K562 (cell line): ENCODE data around the gene FAM168B. TPM values are rescaled to one million over a fixed set of nuclear protein-coding genes. Genes with fewer than 3 reads are reported as not detected.

ENCODE experiments used
- ATAC-seq: fragments of 200-7000 bp; cut with Tn5 transposase; 3 replicates; pipeline ENCODE4 v1.9.1; 2020; ENCODE audit warnings: moderate library complexity
- BruUV-seq: library from RNA; stranded (reverse); fragments of 400-500 nt; replicated peaks from 2 replicates; lab custom pipeline; 2021; lab: Mats Ljungman, UMichigan
- CTCF ChIA-PET: fragments of 300-600 bp; formaldehyde crosslinking; extraction: SDS; loops from one replicate; lab custom pipeline; 2021; ENCODE audit warnings: low intra/inter-chr PET ratio; lab: Yijun Ruan, JAX
- POLR2A ChIA-PET: fragments of 300-600, 350-650 bp; sonication (Branson Sonifier 250); formaldehyde crosslinking; extraction: SDS; loops from one replicate; lab custom pipeline; 2021; ENCODE audit warnings: antibody characterized with exemption, inconsistent platforms; lab: Yijun Ruan, JAX
- DNase-seq, 4 experiments: peaks; one replicate each; pipeline versions ENCODE4 v3.0.0 to v3.0.0-alpha.2; 2011 to 2018; ENCODE audit warnings: low spot score in 3 of 4, mixed read lengths in 3 of 4; ENCODE audit errors: extremely low read depth in 1 of 4
- FAIRE-seq: peaks from 2 replicates; lab custom pipeline; 2011; peaks lifted over from hg19 to GRCh38; lab: Jason Lieb, UNC
- H2AFZ ChIP-seq: 2 replicates; pipeline ENCODE4 v1.6.0; 2011; ENCODE audit warnings: low read depth, low read length, control low read depth, inconsistent platforms
- H3K27ac ChIP-seq: fragments of 200-600 bp; 3 replicates; pipeline ENCODE4 v1.8.0; 2011; ENCODE audit warnings: low read depth, mild to moderate bottlenecking, control low read depth, inconsistent platforms, low read length, moderate library complexity, mixed read lengths; ENCODE audit errors: extremely low read depth
- H3K27me3 ChIP-seq, 2 experiments: fragments of 300-600 bp in 1 of 2; 2 replicates in 1 of 2; 3 replicates in 1 of 2; pipeline versions ENCODE4 v1.6.0 to v1.8.0; 2011; ENCODE audit warnings: inconsistent platforms in 2 of 2, low read length in 2 of 2, mild to moderate bottlenecking in 1 of 2, mixed read lengths in 1 of 2, moderate library complexity in 1 of 2; ENCODE audit not compliant: control insufficient read depth in 2 of 2, insufficient read depth in 2 of 2
- H3K36me3 ChIP-seq: fragments of 300-600 bp; 3 replicates; pipeline ENCODE4 v1.8.0; 2011; ENCODE audit warnings: mild to moderate bottlenecking, low read length, inconsistent platforms; ENCODE audit not compliant: control insufficient read depth, insufficient read depth
- H3K4me1 ChIP-seq, 2 experiments: fragments of 200-600 bp in 1 of 2; replicated peaks in 1 of 2; 2 replicates in 1 of 2; 3 replicates in 1 of 2; pipeline versions ENCODE4 v1.5.1 to v1.8.0; 2011; ENCODE audit warnings: inconsistent platforms in 2 of 2, low read length in 2 of 2, mild to moderate bottlenecking in 1 of 2, mixed read lengths in 1 of 2, moderate library complexity in 1 of 2; ENCODE audit not compliant: control insufficient read depth in 2 of 2, insufficient read depth in 2 of 2
- H3K4me2 ChIP-seq: 2 replicates; pipeline ENCODE4 v1.6.1; 2011; ENCODE audit warnings: low read length, control low read depth, inconsistent platforms, mixed read lengths; ENCODE audit not compliant: insufficient read depth
- H3K4me3 ChIP-seq: fragments of 200-600 bp; sonication (generic), shearing (Covaris generic); 2 replicates; pipeline ENCODE4 v1.5.1; 2016; ENCODE audit warnings: control low read depth, inconsistent platforms
- H3K79me2 ChIP-seq: fragments of 200-600 bp; 3 replicates; pipeline ENCODE4 v1.8.0; 2011; ENCODE audit warnings: low read length, inconsistent platforms; ENCODE audit not compliant: control insufficient read depth, insufficient read depth
- H3K9ac ChIP-seq, 2 experiments: 2 replicates each; pipeline versions ENCODE4 v1.6.0 to v1.6.1; 2011; ENCODE audit warnings: low read depth in 2 of 2, low read length in 2 of 2, control low read depth in 1 of 2, inconsistent platforms in 1 of 2, mild to moderate bottlenecking in 1 of 2, mixed read lengths in 1 of 2; ENCODE audit not compliant: insufficient read depth in 1 of 2
- H3K9me1 ChIP-seq: one replicate; pipeline ENCODE4 v1.6.0; 2011; ENCODE audit warnings: inconsistent platforms, mild to moderate bottlenecking, low read length, moderate library complexity; ENCODE audit not compliant: control insufficient read depth, insufficient read depth
- H3K9me3 ChIP-seq: replicated peaks from 2 replicates; pipeline ENCODE4 v1.5.1; 2011; ENCODE audit warnings: low read depth, low read length, inconsistent platforms; ENCODE audit not compliant: control insufficient read depth, insufficient read depth
- H4K20me1 ChIP-seq: replicated peaks from 2 replicates; pipeline ENCODE4 v1.6.1; 2011; ENCODE audit warnings: low read length, inconsistent platforms, mixed read lengths; ENCODE audit not compliant: control insufficient read depth, insufficient read depth
- ARID2 ChIP-seq: fragments of 450-650 bp; IDR thresholded peaks from 2 replicates; pipeline ENCODE4 v1.6.1; 2017; ENCODE audit warnings: antibody characterized with exemption, mild to moderate bottlenecking
- CC2D1A ChIP-seq: fragments of 450-650 bp; IDR thresholded peaks from 2 replicates; pipeline ENCODE4 v1.6.1; 2017; ENCODE audit warnings: mild to moderate bottlenecking
- CCNT2 ChIP-seq: IDR thresholded peaks from 2 replicates; pipeline ENCODE4 v1.6.1; 2011; ENCODE audit warnings: borderline replicate concordance, low read depth, mild to moderate bottlenecking, moderate library complexity, mixed read lengths, low read length; ENCODE audit not compliant: insufficient read length; ENCODE audit errors: extremely low read depth
- EGR1 ChIP-seq: fragments of 450-650 bp; conservative IDR thresholded peaks from 2 replicates; pipeline ENCODE4 v1.6.1; 2017; ENCODE audit warnings: mild to moderate bottlenecking
- HNRNPK ChIP-seq: fragments of 200-400 bp; formaldehyde crosslinking; IDR thresholded peaks from one replicate; pipeline ENCODE4 v1.6.1; 2018; ENCODE audit warnings: mild to moderate bottlenecking, low read depth, low read length; ENCODE audit not compliant: poor library complexity, severe bottlenecking
- HSF4 ChIP-seq: fragments of 250-450 bp; sonication (Bioruptor Pico); IDR thresholded peaks from 2 replicates; pipeline ENCODE4 v2.1.2; 2022; ENCODE audit warnings: mild to moderate bottlenecking, moderate library complexity, borderline replicate concordance
- KAT7 ChIP-seq: sonication (generic); formaldehyde crosslinking; IDR thresholded peaks from 2 replicates; pipeline ENCODE4 v1.8.0; 2022; ENCODE audit warnings: missing genetic modification reagents, mild to moderate bottlenecking, borderline replicate concordance
- MLLT1 ChIP-seq, 2 experiments: fragments of 450-650 bp; IDR thresholded peaks; 2 replicates each; pipeline ENCODE4 v1.6.1; 2016
- SUPT5H ChIP-seq: fragments of 450-650 bp; IDR thresholded peaks from 2 replicates; pipeline ENCODE4 v1.6.1; 2016
- XRCC4 ChIP-seq: IDR thresholded peaks from one replicate; pipeline ENCODE4 v1.6.1; 2011; ENCODE audit not compliant: insufficient read depth, insufficient read length; ENCODE audit errors: extremely low read depth
- ZC3H8 ChIP-seq: fragments of 450-650 bp; IDR thresholded peaks from 2 replicates; pipeline ENCODE4 v1.6.1; 2017
- ZNF41 ChIP-seq: fragments of 250-450 bp; sonication (Bioruptor Pico); conservative IDR thresholded peaks from 2 replicates; pipeline ENCODE4 v1.4.0; 2020; ENCODE audit warnings: mild to moderate bottlenecking
- WGBS: fragments of 100-300 bp; shearing (Covaris generic); methylation state at CpG from one replicate; pipeline ENCODE4 v1.1.6; 2016; ENCODE audit warnings: low coverage, mixed read lengths; ENCODE audit not compliant: insufficient coverage; ENCODE audit errors: missing lambda C conversion rate; 5-methylcytosine and 5-hydroxymethylcytosine counted together
- in situ Hi-C: fragments of 300-500 bp; cut with MboI; formaldehyde crosslinking; loops from 4 replicates; pipeline ENCODE4 v1.15.0; 2018; ENCODE audit warnings: inconsistent platforms, mixed read lengths
- intact Hi-C: fragments of 100-400 bp; cut with micrococcal nuclease; formaldehyde crosslinking; loops from 2 replicates; pipeline ENCODE4 v1.14.2; 2022
- polyA plus RNA-seq, 8 experiments: library from polyadenylated mRNA; depleted of rRNA in 4 of 8; stranded (reverse) in 5 of 8; unstranded in 3 of 8; fragments of >200 nt; fragmentation: Nextera tagmentation in 2 of 8; fragmentation: Illumina TruSeq in 1 of 8; extraction: Ambion mirVana in 2 of 8; extraction: Trizol in 1 of 8; gene quantifications; 2 replicates each; pipeline versions ENCODE4 v1.2.1 to v1.2.3, GENCODE V29; 2011 to 2014; ENCODE audit warnings: inconsistent platforms in 1 of 8, missing spikeins in 1 of 8
- total RNA-seq, 7 experiments: library from RNA; depleted of rRNA in 6 of 7; stranded (reverse); fragments of >200 nt in 6 of 7; fragmentation: Illumina TruSeq in 2 of 7; extraction: Trizol in 2 of 7; gene quantifications; 2 replicates each; pipeline versions ENCODE4 v1.2.1 to v1.2.3, GENCODE V29; 2011 to 2021; ENCODE audit warnings: low replicate concordance in 1 of 7
- TF ChIP-seq, protein P1 (sequence below), 2 experiments: IDR thresholded peaks; 2 replicates each; pipeline ENCODE4 v1.6.1; 2012; ENCODE audit warnings: improper control_type of control experiment in 2 of 2, low read depth in 2 of 2, low read length in 2 of 2, borderline replicate concordance in 1 of 2
- TF ChIP-seq, protein P2 (sequence below): fragments of 450-650 bp; IDR thresholded peaks from 2 replicates; pipeline ENCODE4 v1.6.1; 2017; ENCODE audit warnings: mild to moderate bottlenecking, moderate library complexity

The FAM168B gene
- total and polyA plus RNA-seq, 9 of the 15 experiments (the other 6 are each of a cell fraction or from before 2014, with no cell fraction given): 3.3 to 76.0 (median 46.1) TPM

DNA sequence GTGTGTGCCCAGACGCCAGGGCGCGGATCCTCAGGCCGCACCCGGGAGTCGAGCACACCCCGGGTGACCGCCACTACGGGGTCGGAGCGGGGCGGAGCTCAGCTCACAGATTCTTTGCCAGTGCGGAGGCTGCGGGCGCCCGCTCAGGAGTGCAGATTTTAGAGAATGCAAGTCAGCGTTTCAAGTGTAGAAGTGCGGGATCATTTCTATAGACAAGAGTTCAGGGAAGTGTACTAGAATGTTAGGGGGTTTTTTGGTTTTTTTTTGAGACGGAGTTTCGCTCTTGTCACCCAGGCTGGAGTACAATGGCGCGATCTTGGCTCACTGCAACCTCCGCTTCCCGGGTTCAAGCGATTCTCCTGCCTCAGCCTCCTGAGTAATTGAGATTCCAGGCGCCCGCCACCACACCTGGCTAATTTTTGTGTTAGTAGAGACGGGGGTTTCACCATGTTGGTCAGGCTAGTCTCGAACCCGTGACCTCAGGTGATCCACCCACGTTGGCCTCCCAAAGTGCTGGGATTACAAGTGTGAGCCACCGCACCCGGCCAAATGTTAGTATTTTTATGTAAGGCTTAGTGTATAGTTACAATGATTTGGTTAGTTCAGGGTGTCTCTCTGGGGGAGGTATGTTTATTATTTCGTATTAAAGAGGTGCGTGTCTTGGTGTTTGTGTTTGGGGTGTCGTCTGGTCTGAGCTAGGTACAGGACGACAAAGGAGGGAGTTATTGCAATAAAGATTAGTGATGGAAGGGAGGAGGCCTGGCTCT lies 619 bp upstream of the FAM168B start:
- peak overlapping the region; percentile 99 for H3K27ac ChIP-seq
- ChIA-PET CTCF (interaction anchor here (0.5 kb wide), 1 partner anchor 11 kb away, joined by 3 read pairs; the partner anchor contains the start of gene PLEKHB2), POLR2A (interaction anchor here (0.6 to 4.2 kb wide), 9 partner anchors 10 to 47 kb away, joined by 3 to 35 read pairs (median 5); partner anchors contain the start of gene PLEKHB2)
- H3K4me2 ChIP-seq: peak overlapping the region; percentile 93
- peak in 1 of 4 experiments; percentile 27 for DNase-seq
- H3K36me3 ChIP-seq: peaks cover 21% of the 10 kb centered on the region
- H3K79me2 ChIP-seq: peaks cover 43% of the 10 kb centered on the region
- peaks cover 6 to 10% of the 10 kb centered on the region in 2 experiments; a peak in 3 of 5 replicates for H3K4me1 ChIP-seq
- BruUV-seq: TSS peak; percentile 98
- in situ Hi-C loops (no loop called here), intact Hi-C loops (no loop called here)
- peak overlapping the region; percentile 80 for H2AFZ ChIP-seq
- no peaks in the 10 kb centered on the region for H3K27me3 ChIP-seq
- peak; percentile 84 for ATAC-seq
- no peaks in the 10 kb centered on the region for H3K9me1 ChIP-seq
- peak overlapping the region; percentile 94 for H3K4me3 ChIP-seq
- H4K20me1 ChIP-seq: 0 out of 2 replicates have a peak, but pooled peaks cover 3% of the 10 kb centered on the region
- peak; percentile 58 for FAIRE-seq
- H3K9me3 ChIP-seq: 0 out of 2 replicates have a peak, but pooled peaks cover 2% of the 10 kb centered on the region
- 3% methylated on average over 29 of the region's 37 CpGs for WGBS
- peak overlapping the region; percentile 92 to 99 for H3K9ac ChIP-seq
- TF ChIP-seq CC2D1A (no peak), EGR1 (peak; percentile 93), ZNF41 (no peak), KAT7 (no peak; the same call in 1 of the 2 replicates), CCNT2 (no peak), ARID2 (no peak; the same call in 1 of the 2 replicates), SUPT5H (peak; percentile 63), XRCC4 (no peak), HNRNPK (no peak), HSF4 (no peak), ZC3H8 (no peak), MLLT1 (IDR thresholded peaks at IDR 0.05) (0 out of 4 replicates have a peak, but pooled peaks have one; percentile 31 to 63)
- TF ChIP-seq, protein P1, sequence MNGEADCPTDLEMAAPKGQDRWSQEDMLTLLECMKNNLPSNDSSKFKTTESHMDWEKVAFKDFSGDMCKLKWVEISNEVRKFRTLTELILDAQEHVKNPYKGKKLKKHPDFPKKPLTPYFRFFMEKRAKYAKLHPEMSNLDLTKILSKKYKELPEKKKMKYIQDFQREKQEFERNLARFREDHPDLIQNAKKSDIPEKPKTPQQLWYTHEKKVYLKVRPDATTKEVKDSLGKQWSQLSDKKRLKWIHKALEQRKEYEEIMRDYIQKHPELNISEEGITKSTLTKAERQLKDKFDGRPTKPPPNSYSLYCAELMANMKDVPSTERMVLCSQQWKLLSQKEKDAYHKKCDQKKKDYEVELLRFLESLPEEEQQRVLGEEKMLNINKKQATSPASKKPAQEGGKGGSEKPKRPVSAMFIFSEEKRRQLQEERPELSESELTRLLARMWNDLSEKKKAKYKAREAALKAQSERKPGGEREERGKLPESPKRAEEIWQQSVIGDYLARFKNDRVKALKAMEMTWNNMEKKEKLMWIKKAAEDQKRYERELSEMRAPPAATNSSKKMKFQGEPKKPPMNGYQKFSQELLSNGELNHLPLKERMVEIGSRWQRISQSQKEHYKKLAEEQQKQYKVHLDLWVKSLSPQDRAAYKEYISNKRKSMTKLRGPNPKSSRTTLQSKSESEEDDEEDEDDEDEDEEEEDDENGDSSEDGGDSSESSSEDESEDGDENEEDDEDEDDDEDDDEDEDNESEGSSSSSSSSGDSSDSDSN (IDR thresholded peaks at IDR 0.05; ENCODE audit: borderline replicate concordance in 1 of 2, low read depth in 2 of 2, low read length in 2 of 2): peak in 1 of 2 experiments; percentile 30; a peak in 1 of 4 replicates
- TF ChIP-seq, protein P2, sequence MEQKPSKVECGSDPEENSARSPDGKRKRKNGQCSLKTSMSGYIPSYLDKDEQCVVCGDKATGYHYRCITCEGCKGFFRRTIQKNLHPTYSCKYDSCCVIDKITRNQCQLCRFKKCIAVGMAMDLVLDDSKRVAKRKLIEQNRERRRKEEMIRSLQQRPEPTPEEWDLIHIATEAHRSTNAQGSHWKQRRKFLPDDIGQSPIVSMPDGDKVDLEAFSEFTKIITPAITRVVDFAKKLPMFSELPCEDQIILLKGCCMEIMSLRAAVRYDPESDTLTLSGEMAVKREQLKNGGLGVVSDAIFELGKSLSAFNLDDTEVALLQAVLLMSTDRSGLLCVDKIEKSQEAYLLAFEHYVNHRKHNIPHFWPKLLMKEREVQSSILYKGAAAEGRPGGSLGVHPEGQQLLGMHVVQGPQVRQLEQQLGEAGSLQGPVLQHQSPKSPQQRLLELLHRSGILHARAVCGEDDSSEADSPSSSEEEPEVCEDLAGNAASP: no peak
